ENCODE measurements around the gene PLXNA4.

GRCh38 chr7:132152131-132152889 lies 424.0 kb downstream of the PLXNA4 start:
- no peak for TF ChIP-seq CTCF (IDR thresholded peaks at IDR 0.05; ENCODE audit: low read depth, low read length, missing input control)
- TF ChIP-seq, protein P1, sequence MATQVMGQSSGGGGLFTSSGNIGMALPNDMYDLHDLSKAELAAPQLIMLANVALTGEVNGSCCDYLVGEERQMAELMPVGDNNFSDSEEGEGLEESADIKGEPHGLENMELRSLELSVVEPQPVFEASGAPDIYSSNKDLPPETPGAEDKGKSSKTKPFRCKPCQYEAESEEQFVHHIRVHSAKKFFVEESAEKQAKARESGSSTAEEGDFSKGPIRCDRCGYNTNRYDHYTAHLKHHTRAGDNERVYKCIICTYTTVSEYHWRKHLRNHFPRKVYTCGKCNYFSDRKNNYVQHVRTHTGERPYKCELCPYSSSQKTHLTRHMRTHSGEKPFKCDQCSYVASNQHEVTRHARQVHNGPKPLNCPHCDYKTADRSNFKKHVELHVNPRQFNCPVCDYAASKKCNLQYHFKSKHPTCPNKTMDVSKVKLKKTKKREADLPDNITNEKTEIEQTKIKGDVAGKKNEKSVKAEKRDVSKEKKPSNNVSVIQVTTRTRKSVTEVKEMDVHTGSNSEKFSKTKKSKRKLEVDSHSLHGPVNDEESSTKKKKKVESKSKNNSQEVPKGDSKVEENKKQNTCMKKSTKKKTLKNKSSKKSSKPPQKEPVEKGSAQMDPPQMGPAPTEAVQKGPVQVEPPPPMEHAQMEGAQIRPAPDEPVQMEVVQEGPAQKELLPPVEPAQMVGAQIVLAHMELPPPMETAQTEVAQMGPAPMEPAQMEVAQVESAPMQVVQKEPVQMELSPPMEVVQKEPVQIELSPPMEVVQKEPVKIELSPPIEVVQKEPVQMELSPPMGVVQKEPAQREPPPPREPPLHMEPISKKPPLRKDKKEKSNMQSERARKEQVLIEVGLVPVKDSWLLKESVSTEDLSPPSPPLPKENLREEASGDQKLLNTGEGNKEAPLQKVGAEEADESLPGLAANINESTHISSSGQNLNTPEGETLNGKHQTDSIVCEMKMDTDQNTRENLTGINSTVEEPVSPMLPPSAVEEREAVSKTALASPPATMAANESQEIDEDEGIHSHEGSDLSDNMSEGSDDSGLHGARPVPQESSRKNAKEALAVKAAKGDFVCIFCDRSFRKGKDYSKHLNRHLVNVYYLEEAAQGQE (IDR thresholded peaks at IDR 0.05), result no peak
- TF ChIP-seq JUND (IDR thresholded peaks at IDR 0.05), result no peak
- no peak for TF ChIP-seq TAF1 (conservative IDR thresholded peaks at IDR 0.05)
- TF ChIP-seq HNF4G (IDR thresholded peaks at IDR 0.05), result no peak
- no peak for TF ChIP-seq NR2F2 (IDR thresholded peaks at IDR 0.05)
